ENCODE data around the gene BAIAP3. TPM values are rescaled to one million over a fixed set of nuclear protein-coding genes. Genes with fewer than 3 reads are reported as not detected.

Gene BAIAP3
- total and polyA plus RNA-seq, 2 of the 4 experiments (the other 2 are of a cell fraction) = 0.36 to 0.65 TPM

DNA sequence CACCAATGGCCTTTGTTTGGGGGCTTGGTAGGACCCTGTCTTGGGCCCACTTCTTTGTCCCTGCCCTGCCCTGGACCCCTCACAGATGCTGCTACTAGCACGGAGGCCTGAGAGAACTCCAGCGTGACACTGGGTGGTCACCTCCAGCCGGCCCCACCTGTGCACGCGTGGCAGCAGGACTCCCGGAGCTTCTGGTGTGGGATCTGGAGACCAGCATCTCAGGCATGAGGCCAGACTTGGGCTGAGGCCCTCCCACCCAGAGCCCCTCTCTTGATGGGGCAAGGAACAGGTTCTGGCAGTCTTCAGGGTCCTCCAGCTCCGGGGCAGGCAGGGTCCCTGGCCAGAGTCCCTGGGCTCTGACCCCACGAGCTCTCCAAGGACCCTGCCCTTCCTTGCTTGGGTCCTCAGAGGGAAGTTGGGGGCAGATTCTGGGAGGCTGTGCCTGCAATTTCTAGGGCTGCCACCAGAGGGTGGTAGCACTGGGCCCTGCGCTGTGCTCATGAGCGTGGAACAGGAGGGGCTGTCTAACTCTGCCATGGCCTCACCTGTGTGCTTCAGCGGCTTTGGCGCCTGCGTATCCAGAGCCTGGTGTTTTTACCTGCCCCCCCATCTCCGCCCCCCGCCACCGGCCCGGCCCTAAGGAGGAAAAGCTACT lies 3.1 kb upstream of the BAIAP3 start:
- peaks cover 3% of the 10 kb centered on the region; the same call in 1 of the 2 replicates for H3K9me3 ChIP-seq (ENCODE audit: control insufficient read depth, insufficient read depth, low read length)
- no peak overlapping the region for H4K91ac ChIP-seq (ENCODE audit: insufficient read depth, low read depth, low read length)
- H2AFZ ChIP-seq (replicated peaks; ENCODE audit: low read length, poor library complexity) = no peak overlapping the region
- H3K27me3 ChIP-seq (ENCODE audit: control insufficient read depth, insufficient read depth, low read length) = peaks cover 39% of the 10 kb centered on the region
- H3K56ac ChIP-seq (ENCODE audit: extremely low read depth, insufficient read depth, low read length) = no peak overlapping the region
- dilution Hi-C loops (cut with HindIII; ENCODE audit: low sequenced_read_pairs, unreplicated experiment) (no loop called here), in situ Hi-C loops (cut with MboI; ENCODE audit: low sequenced_read_pairs) (no loop called here), intact Hi-C loops (cut with micrococcal nuclease) (no loop called here)
- H3K4me2 ChIP-seq (ENCODE audit: low read depth, low read length) = no peak overlapping the region
- no peak overlapping the region for H3K23ac ChIP-seq (ENCODE audit: low read depth, low read length)
- H3K27ac ChIP-seq (ENCODE audit: insufficient read depth, low read length) = no peak overlapping the region
- H2BK120ac ChIP-seq (ENCODE audit: low read depth, low read length) = no peak overlapping the region
- no peak overlapping the region for H2AK9ac ChIP-seq (replicated peaks; ENCODE audit: low read depth, low read length, poor library complexity)
- H4K8ac ChIP-seq (ENCODE audit: low read depth in 2 of 2, low read length in 2 of 2) = no peak overlapping the region
- H3K18ac ChIP-seq (ENCODE audit: low read depth, low read length) = no peak overlapping the region
- WGBS, 2 experiments (ENCODE audit: extremely low coverage in 2 of 2, insufficient read length in 1 of 2) = 93% methylated on average over 6 of the region's 17 CpGs; no CpG with 5 or more reads in 1 of the 2 experiments
- H4K5ac ChIP-seq (ENCODE audit: low read depth, low read length) = no peak overlapping the region
- ChIA-PET POLR2A (ENCODE audit: unreplicated experiment) (no interaction called here), CTCF (no interaction called here)
- no peaks in the 10 kb centered on the region for H3K9me1 ChIP-seq (ENCODE audit: insufficient read depth, low read length)
- no peak overlapping the region; the same call in 1 of the 2 replicates for H2AK5ac ChIP-seq (ENCODE audit: low read depth, low read length)
- H3K4me3 ChIP-seq (ENCODE audit: insufficient read depth, low read depth, low read length) = no peak overlapping the region
- H3K14ac ChIP-seq (replicated peaks; ENCODE audit: low read depth, low read length) = no peak overlapping the region
- no peak overlapping the region for H2BK5ac ChIP-seq (ENCODE audit: low read depth, low read length, poor library complexity, severe bottlenecking)
- BruUV-seq (replicated peaks) = no TSS peak
- no peak overlapping the region for H2BK20ac ChIP-seq (ENCODE audit: low read depth, low read length)
- H3K79me1 ChIP-seq (ENCODE audit: low read depth in 1 of 2, low read length in 2 of 2) = no peaks in the 10 kb centered on the region
- ATAC-seq (ENCODE audit: low read depth) = no peak
- DNase-seq = no peak
- H4K20me1 ChIP-seq (ENCODE audit: insufficient read depth, low read length) = peaks cover 11% of the 10 kb centered on the region
- H2BK15ac ChIP-seq (ENCODE audit: low read depth, low read length) = no peak overlapping the region
- no peak overlapping the region for H3K4ac ChIP-seq (ENCODE audit: low read depth, low read length)
- H3K36me3 ChIP-seq (ENCODE audit: control insufficient read depth, insufficient read depth, low read length) = peaks cover 6% of the 10 kb centered on the region; the same call in 1 of the 2 replicates
- H3K4me1 ChIP-seq (ENCODE audit: control insufficient read depth, insufficient read depth, low read length) = peaks cover 7% of the 10 kb centered on the region
- no peak for TF ChIP-seq SMC3 (IDR thresholded peaks at IDR 0.05; ENCODE audit: low read depth, low read length)
- peak; percentile 27; the same call in 1 of the 2 replicates for TF ChIP-seq CTCF (conservative IDR thresholded peaks at IDR 0.05; ENCODE audit: low read depth, low read length)
- H3K9ac ChIP-seq (ENCODE audit: low read depth, low read length) = no peak overlapping the region

Data from IMR-90 (cell line).